ENCODE measurements around the gene OXA1L.
"Not testable (repeated sequence)": the region's sequence is repeated elsewhere in the genome, so short reads cannot be mapped to it uniquely, and the experiment has no call there.

The OXA1L gene

GRCh38 chr14:22769369-22769768 is 2.9 kb downstream of the OXA1L start:
- no peaks in the 10 kb centered on the region for H3K27me3 ChIP-seq (ENCODE audit: insufficient read depth, insufficient read length)
- H3K9me3 ChIP-seq (ENCODE audit: insufficient read depth, low read length): no peaks in the 10 kb centered on the region
- no peak overlapping the region for H3K9ac ChIP-seq (ENCODE audit: insufficient read length, low read depth)
- H3K4me1 ChIP-seq (ENCODE audit: insufficient read depth, insufficient read length): no peaks in the 10 kb centered on the region
- H3K36me3 ChIP-seq (ENCODE audit: insufficient read depth, insufficient read length, low read length): peaks cover 64% of the 10 kb centered on the region
- no peak overlapping the region for H3K4me3 ChIP-seq (ENCODE audit: insufficient read length, low read depth)
- DNase-seq (ENCODE audit: low read depth, low spot score): no peak
- no peak for TF ChIP-seq ZNF274 (IDR thresholded peaks at IDR 0.05; ENCODE audit: low read depth, low read length)
- TF ChIP-seq YY1 (IDR thresholded peaks at IDR 0.05; ENCODE audit: insufficient read depth, insufficient read length): no peak
- no peak for TF ChIP-seq SUZ12 (IDR thresholded peaks at IDR 0.05; ENCODE audit: extremely low read depth, insufficient read depth, insufficient read length)

GRCh38 chr14:22770481-22771187 is 4.1 kb downstream of the OXA1L start:
- peaks cover 73% of the 10 kb centered on the region for H3K36me3 ChIP-seq (ENCODE audit: insufficient read depth, insufficient read length, low read length)
- no peaks in the 10 kb centered on the region for H3K4me1 ChIP-seq (ENCODE audit: insufficient read depth, insufficient read length)
- H3K9ac ChIP-seq (ENCODE audit: insufficient read length, low read depth): no peak overlapping the region
- H3K4me3 ChIP-seq (ENCODE audit: insufficient read length, low read depth): no peak overlapping the region
- no peaks in the 10 kb centered on the region for H3K27me3 ChIP-seq (ENCODE audit: insufficient read depth, insufficient read length)
- DNase-seq (ENCODE audit: low read depth, low spot score): no peak
- TF ChIP-seq ZNF274 (IDR thresholded peaks at IDR 0.05; ENCODE audit: low read depth, low read length) (no peak), YY1 (IDR thresholded peaks at IDR 0.05; ENCODE audit: insufficient read depth, insufficient read length) (no peak), SUZ12 (IDR thresholded peaks at IDR 0.05; ENCODE audit: extremely low read depth, insufficient read depth, insufficient read length) (no peak)
- no peaks in the 10 kb centered on the region for H3K9me3 ChIP-seq (ENCODE audit: insufficient read depth, low read length)

GRCh38 chr14:22772725-22773124 is 6.2 kb downstream of the OXA1L start:
- H3K4me1 ChIP-seq (ENCODE audit: insufficient read depth, insufficient read length): no peaks in the 10 kb centered on the region
- no peaks in the 10 kb centered on the region for H3K27me3 ChIP-seq (ENCODE audit: insufficient read depth, insufficient read length)
- no peak overlapping the region for H3K4me3 ChIP-seq (ENCODE audit: insufficient read length, low read depth)
- no peak for DNase-seq (ENCODE audit: low read depth, low spot score)
- TF ChIP-seq ZNF274 (IDR thresholded peaks at IDR 0.05; ENCODE audit: low read depth, low read length) (no peak), YY1 (IDR thresholded peaks at IDR 0.05; ENCODE audit: insufficient read depth, insufficient read length) (no peak), SUZ12 (IDR thresholded peaks at IDR 0.05; ENCODE audit: extremely low read depth, insufficient read depth, insufficient read length) (no peak)
- H3K9ac ChIP-seq (ENCODE audit: insufficient read length, low read depth): no peak overlapping the region
- peaks cover 81% of the 10 kb centered on the region for H3K36me3 ChIP-seq (ENCODE audit: insufficient read depth, insufficient read length, low read length)
- H3K9me3 ChIP-seq (ENCODE audit: insufficient read depth, low read length): no peaks in the 10 kb centered on the region

GRCh38 chr14:22773162-22774010 is 6.9 kb downstream of the OXA1L start:
- no peak for DNase-seq (ENCODE audit: low read depth, low spot score)
- H3K4me3 ChIP-seq (ENCODE audit: insufficient read length, low read depth): no peak overlapping the region
- peaks cover 74% of the 10 kb centered on the region for H3K36me3 ChIP-seq (ENCODE audit: insufficient read depth, insufficient read length, low read length)
- H3K9me3 ChIP-seq (ENCODE audit: insufficient read depth, low read length): no peaks in the 10 kb centered on the region
- no peak overlapping the region for H3K9ac ChIP-seq (ENCODE audit: insufficient read length, low read depth)
- no peaks in the 10 kb centered on the region for H3K27me3 ChIP-seq (ENCODE audit: insufficient read depth, insufficient read length)
- H3K4me1 ChIP-seq (ENCODE audit: insufficient read depth, insufficient read length): no peaks in the 10 kb centered on the region
- TF ChIP-seq ZNF274 (IDR thresholded peaks at IDR 0.05; ENCODE audit: low read depth, low read length) (no peak), YY1 (IDR thresholded peaks at IDR 0.05; ENCODE audit: insufficient read depth, insufficient read length) (no peak), SUZ12 (IDR thresholded peaks at IDR 0.05; ENCODE audit: extremely low read depth, insufficient read depth, insufficient read length) (no peak)

- no peaks in the 10 kb centered on the region for H3K27me3 ChIP-seq (ENCODE audit: insufficient read depth, insufficient read length)
- no peaks in the 10 kb centered on the region for H3K9me3 ChIP-seq (ENCODE audit: insufficient read depth, low read length)
- H3K4me3 ChIP-seq (ENCODE audit: insufficient read length, low read depth): no peak overlapping the region
- H3K36me3 ChIP-seq (ENCODE audit: insufficient read depth, insufficient read length, low read length): peaks cover 72% of the 10 kb centered on the region
- H3K9ac ChIP-seq (ENCODE audit: insufficient read length, low read depth): no peak overlapping the region
- DNase-seq (ENCODE audit: low read depth, low spot score): no peak
- no peaks in the 10 kb centered on the region for H3K4me1 ChIP-seq (ENCODE audit: insufficient read depth, insufficient read length)
- TF ChIP-seq ZNF274 (IDR thresholded peaks at IDR 0.05; ENCODE audit: low read depth, low read length): no peak
- TF ChIP-seq SUZ12 (IDR thresholded peaks at IDR 0.05; ENCODE audit: extremely low read depth, insufficient read depth, insufficient read length): no peak
- TF ChIP-seq YY1 (IDR thresholded peaks at IDR 0.05; ENCODE audit: insufficient read depth, insufficient read length): no peak
Observed at GRCh38 chr14:22774011-22774706, 7.7 kb downstream of the OXA1L start.

GRCh38 chr14:22776215-22776614 is 9.7 kb downstream of the OXA1L start:
- Histone ChIP-seq H3K9ac (ENCODE audit: insufficient read length, low read depth) (no peak overlapping the region), H3K4me1 (ENCODE audit: insufficient read depth, insufficient read length) (peaks cover 3% of the 10 kb centered on the region), H3K9me3 (ENCODE audit: insufficient read depth, low read length) (no peaks in the 10 kb centered on the region), H3K36me3 (ENCODE audit: insufficient read depth, insufficient read length, low read length) (peaks cover 54% of the 10 kb centered on the region), H3K4me3 (ENCODE audit: insufficient read length, low read depth) (no peak overlapping the region), H3K27me3 (ENCODE audit: insufficient read depth, insufficient read length) (no peaks in the 10 kb centered on the region)
- TF ChIP-seq YY1 (IDR thresholded peaks at IDR 0.05; ENCODE audit: insufficient read depth, insufficient read length) (no peak), SUZ12 (IDR thresholded peaks at IDR 0.05; ENCODE audit: extremely low read depth, insufficient read depth, insufficient read length) (no peak), ZNF274 (IDR thresholded peaks at IDR 0.05; ENCODE audit: low read depth, low read length) (no peak)
- no peak for DNase-seq (ENCODE audit: low read depth, low spot score)

- H3K9ac ChIP-seq (ENCODE audit: insufficient read length, low read depth); H3K27me3 ChIP-seq (ENCODE audit: insufficient read depth, insufficient read length); H3K9me3 ChIP-seq (ENCODE audit: insufficient read depth, low read length); DNase-seq (ENCODE audit: low read depth, low spot score); H3K4me3 ChIP-seq (ENCODE audit: insufficient read length, low read depth); H3K4me1 ChIP-seq (ENCODE audit: insufficient read depth, insufficient read length): not testable (repeated sequence)
- peaks cover 49% of the 10 kb centered on the region for H3K36me3 ChIP-seq (ENCODE audit: insufficient read depth, insufficient read length, low read length)
Observed at GRCh38 chr14:22776849-22777248, 10.4 kb downstream of the OXA1L start.
